ENCODE measurements around the gene MAP7D1.
"Not testable (repeated sequence)": the region's sequence is repeated elsewhere in the genome, so short reads cannot be mapped to it uniquely, and the experiment has no call there.

MAP7D1 gene

GRCh38 chr1:36154335-36154734 is 1.6 kb upstream of the MAP7D1 start:
- DNase-seq = no peak

GRCh38 chr1:36154765-36155407 is 1.1 kb upstream of the MAP7D1 start:
- DNase-seq = no peak

- DNase-seq = peak; percentile 51
These were observed 562 bp downstream of the MAP7D1 start for GRCh38 chr1:36156329-36157114.

GRCh38 chr1:36157115-36157903 is 1.3 kb downstream of the MAP7D1 start:
- no peak for DNase-seq

GRCh38 chr1:36157973-36158826 is 2.2 kb downstream of the MAP7D1 start:
- DNase-seq = no peak

GRCh38 chr1:36158827-36159252 is 2.9 kb downstream of the MAP7D1 start:
- not testable (repeated sequence) for DNase-seq

GRCh38 chr1:36159614-36160387 is 3.8 kb downstream of the MAP7D1 start:
- DNase-seq = no peak

GRCh38 chr1:36160388-36160948 is 4.5 kb downstream of the MAP7D1 start:
- DNase-seq = no peak

- DNase-seq = peak; percentile 70
These were observed 5.1 kb downstream of the MAP7D1 start for GRCh38 chr1:36160949-36161485.

GRCh38 chr1:36161641-36162531 is 5.9 kb downstream of the MAP7D1 start:
- peak; percentile 70 for DNase-seq

- no peak for DNase-seq
These were observed 6.8 kb downstream of the MAP7D1 start for GRCh38 chr1:36162680-36163239.

- DNase-seq = no peak
These were observed 7.5 kb downstream of the MAP7D1 start for GRCh38 chr1:36163426-36163825.

- DNase-seq = no peak
These were observed 8.4 kb downstream of the MAP7D1 start for GRCh38 chr1:36164361-36164760.

GRCh38 chr1:36165145-36165544 is 9.2 kb downstream of the MAP7D1 start:
- no peak for DNase-seq

- DNase-seq = no peak
These were observed 10.2 kb downstream of the MAP7D1 start for GRCh38 chr1:36166136-36166535.

- no peak for DNase-seq
These were observed 11.3 kb downstream of the MAP7D1 start for GRCh38 chr1:36166938-36167905.

GRCh38 chr1:36168514-36168913 is 12.6 kb downstream of the MAP7D1 start:
- DNase-seq = no peak

- no peak for DNase-seq
These were observed 14.9 kb downstream of the MAP7D1 start for GRCh38 chr1:36170643-36171412.
